ENCODE measurements around the gene DCLK2.
A peak's percentile ranks its signal among the peaks of the same experiment; 100 is the strongest.

DCLK2 gene

GRCh38 chr4:150145090-150145945, 67.1 kb downstream of the DCLK2 start:
- Mint-ChIP-seq H3K4me3 (no peak overlapping the region), H3K9me3 (peaks cover 15% of the 10 kb centered on the region), H3K27me3 (ENCODE audit: low read depth) (peaks cover 8% of the 10 kb centered on the region), H3K27ac (no peak overlapping the region), H3K36me3 (ENCODE audit: low read depth) (peaks cover 4% of the 10 kb centered on the region), H3K4me1 (peaks cover 26% of the 10 kb centered on the region)
- TF ChIP-seq, protein P1, sequence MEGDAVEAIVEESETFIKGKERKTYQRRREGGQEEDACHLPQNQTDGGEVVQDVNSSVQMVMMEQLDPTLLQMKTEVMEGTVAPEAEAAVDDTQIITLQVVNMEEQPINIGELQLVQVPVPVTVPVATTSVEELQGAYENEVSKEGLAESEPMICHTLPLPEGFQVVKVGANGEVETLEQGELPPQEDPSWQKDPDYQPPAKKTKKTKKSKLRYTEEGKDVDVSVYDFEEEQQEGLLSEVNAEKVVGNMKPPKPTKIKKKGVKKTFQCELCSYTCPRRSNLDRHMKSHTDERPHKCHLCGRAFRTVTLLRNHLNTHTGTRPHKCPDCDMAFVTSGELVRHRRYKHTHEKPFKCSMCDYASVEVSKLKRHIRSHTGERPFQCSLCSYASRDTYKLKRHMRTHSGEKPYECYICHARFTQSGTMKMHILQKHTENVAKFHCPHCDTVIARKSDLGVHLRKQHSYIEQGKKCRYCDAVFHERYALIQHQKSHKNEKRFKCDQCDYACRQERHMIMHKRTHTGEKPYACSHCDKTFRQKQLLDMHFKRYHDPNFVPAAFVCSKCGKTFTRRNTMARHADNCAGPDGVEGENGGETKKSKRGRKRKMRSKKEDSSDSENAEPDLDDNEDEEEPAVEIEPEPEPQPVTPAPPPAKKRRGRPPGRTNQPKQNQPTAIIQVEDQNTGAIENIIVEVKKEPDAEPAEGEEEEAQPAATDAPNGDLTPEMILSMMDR (IDR thresholded peaks at IDR 0.05; ENCODE audit: unreplicated experiment in 3 of 3) = peak in 1 of 3 experiments; percentile 16

GRCh38 chr4:150145946-150146340, 67.7 kb downstream of the DCLK2 start:
- Mint-ChIP-seq H3K27me3 (ENCODE audit: low read depth) (peaks cover 8% of the 10 kb centered on the region), H3K27ac (no peak overlapping the region), H3K4me3 (no peak overlapping the region), H3K4me1 (peaks cover 24% of the 10 kb centered on the region), H3K36me3 (ENCODE audit: low read depth) (peaks cover 4% of the 10 kb centered on the region), H3K9me3 (peaks cover 15% of the 10 kb centered on the region)
- TF ChIP-seq, protein P1 (IDR thresholded peaks at IDR 0.05; ENCODE audit: unreplicated experiment in 3 of 3) = no peak

DNA sequence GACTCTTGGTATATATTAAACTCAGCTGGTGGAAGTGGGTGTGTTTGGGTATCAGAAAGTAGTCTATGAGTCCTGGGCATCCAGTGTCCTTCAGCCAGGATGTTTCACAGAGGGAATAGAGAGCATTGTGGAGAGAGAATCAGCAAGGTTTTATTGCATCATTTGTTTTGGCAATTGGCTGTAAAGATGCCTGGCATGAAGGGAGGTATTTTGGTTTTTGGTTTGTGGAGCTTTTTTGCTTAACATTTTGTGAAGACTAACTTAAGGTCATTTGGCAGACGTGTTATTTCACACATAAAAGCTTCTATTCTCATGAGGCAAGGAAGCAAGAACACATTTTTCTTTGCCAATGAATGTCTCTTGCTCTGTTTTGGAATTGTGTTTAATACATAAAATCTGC, 71.1 kb downstream of the DCLK2 start:
- H3K36me3 Mint-ChIP-seq (ENCODE audit: low read depth) = no peaks in the 10 kb centered on the region
- H3K27me3 Mint-ChIP-seq (ENCODE audit: low read depth) = peaks cover 8% of the 10 kb centered on the region
- H3K27ac Mint-ChIP-seq = peak overlapping the region; percentile 0 to 17 (median 1)
- H3K4me1 Mint-ChIP-seq = peaks cover 18% of the 10 kb centered on the region
- H3K4me3 Mint-ChIP-seq = no peak overlapping the region
- H3K9me3 Mint-ChIP-seq = peaks cover 4% of the 10 kb centered on the region
- TF ChIP-seq, protein P1 (IDR thresholded peaks at IDR 0.05; ENCODE audit: unreplicated experiment in 3 of 3) = no peak

GRCh38 chr4:150150629-150151062, 72.4 kb downstream of the DCLK2 start:
- TF ChIP-seq, protein P1 (IDR thresholded peaks at IDR 0.05; ENCODE audit: unreplicated experiment in 3 of 3) = no peak
- Mint-ChIP-seq H3K4me3 (no peak overlapping the region), H3K27ac (no peak overlapping the region), H3K9me3 (no peaks in the 10 kb centered on the region), H3K4me1 (peaks cover 13% of the 10 kb centered on the region), H3K27me3 (ENCODE audit: low read depth) (peaks cover 5% of the 10 kb centered on the region), H3K36me3 (ENCODE audit: low read depth) (no peaks in the 10 kb centered on the region)

DNA sequence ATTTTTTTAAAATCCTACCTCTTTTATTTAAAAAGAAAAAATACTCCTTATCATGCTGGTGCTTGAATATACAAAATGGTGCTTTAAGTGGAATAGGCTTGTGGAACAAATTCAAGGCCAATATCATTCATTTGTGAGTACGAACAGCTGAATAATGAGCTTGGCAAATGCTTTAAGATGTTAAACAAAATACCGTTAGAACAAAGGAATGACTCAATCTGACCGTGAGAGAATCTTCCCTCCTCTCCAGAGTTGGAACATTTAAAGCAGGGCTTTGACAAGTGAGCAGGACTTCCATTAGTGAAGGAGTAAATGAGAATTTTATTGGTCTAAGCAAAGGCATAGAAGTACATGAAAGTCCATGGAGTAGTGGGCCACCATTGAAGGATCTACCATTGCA, 74.5 kb downstream of the DCLK2 start:
- Mint-ChIP-seq H3K27ac (no peak overlapping the region), H3K27me3 (ENCODE audit: low read depth) (peaks cover 9% of the 10 kb centered on the region), H3K4me3 (no peak overlapping the region), H3K4me1 (peaks cover 14% of the 10 kb centered on the region), H3K36me3 (ENCODE audit: low read depth) (no peaks in the 10 kb centered on the region), H3K9me3 (no peaks in the 10 kb centered on the region)
- TF ChIP-seq, protein P1 (IDR thresholded peaks at IDR 0.05; ENCODE audit: unreplicated experiment in 3 of 3) = no peak

DNA sequence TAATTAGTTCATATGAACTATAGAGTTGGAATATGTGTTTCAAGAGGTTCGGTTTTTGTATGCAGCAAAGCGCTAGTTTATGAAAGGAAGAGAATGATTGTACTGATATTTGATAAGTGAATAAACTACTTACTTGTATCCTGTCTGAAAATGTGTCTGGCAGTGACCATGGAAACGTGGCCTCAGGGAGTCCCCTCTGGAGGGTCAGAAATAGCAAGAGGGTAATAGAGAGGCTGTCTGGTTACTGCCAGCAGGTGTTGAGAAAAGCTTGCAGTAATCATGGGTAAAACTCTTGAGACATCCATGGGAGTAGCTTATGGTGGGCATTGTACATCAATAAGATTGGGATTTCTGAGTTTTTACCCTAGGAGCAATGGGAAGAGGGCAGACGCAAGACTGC, 77.1 kb downstream of the DCLK2 start:
- peaks cover 6% of the 10 kb centered on the region for H3K27me3 Mint-ChIP-seq (ENCODE audit: low read depth)
- no peaks in the 10 kb centered on the region for H3K36me3 Mint-ChIP-seq (ENCODE audit: low read depth)
- H3K9me3 Mint-ChIP-seq = no peaks in the 10 kb centered on the region
- TF ChIP-seq, protein P1 (IDR thresholded peaks at IDR 0.05; ENCODE audit: unreplicated experiment in 3 of 3) = no peak
- H3K27ac Mint-ChIP-seq = no peak overlapping the region
- H3K4me3 Mint-ChIP-seq = no peak overlapping the region
- H3K4me1 Mint-ChIP-seq = peaks cover 9% of the 10 kb centered on the region
